Stimulated activated CD4-positive, alpha-beta T cell treated with anti-CD3 and anti-CD28 coated beads, Interleukin-2, amount 100 ng/mL, for 4 hours (primary cell): ENCODE data around the gene MAJIN.

Experiments used
- DNase-seq: peaks from one replicate; pipeline ENCODE4 v3.0.0-alpha.2; 2020; ENCODE audit warnings: low read depth

MAJIN gene

GRCh38 chr11:64932324-64932723 lies 39.6 kb downstream of the MAJIN start:
- DNase-seq = no peak

DNA sequence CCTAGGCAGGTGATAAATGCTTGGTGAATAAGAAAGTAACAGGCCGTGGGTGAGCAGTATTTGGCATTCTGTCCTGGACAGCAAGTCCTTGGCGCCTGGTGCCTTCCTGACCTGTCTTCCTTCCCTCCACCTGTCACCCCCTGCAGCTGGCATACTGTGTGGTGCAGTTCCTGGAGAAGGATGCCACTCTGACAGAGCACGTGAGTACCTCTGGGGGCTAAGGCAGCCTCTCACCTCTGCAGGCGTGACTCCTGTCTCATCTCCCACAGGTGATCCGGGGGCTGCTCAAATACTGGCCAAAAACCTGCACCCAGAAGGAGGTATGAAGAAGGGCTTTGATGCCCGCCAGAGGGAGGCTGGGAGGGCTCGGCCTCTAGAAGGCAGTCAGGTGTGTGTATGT lies 40.6 kb downstream of the MAJIN start:
- DNase-seq = no peak

- no peak for DNase-seq
Observed at GRCh38 chr11:64930340-64930739, 41.6 kb downstream of the MAJIN start.

GRCh38 chr11:64929625-64930024 lies 42.3 kb downstream of the MAJIN start:
- no peak for DNase-seq

DNA sequence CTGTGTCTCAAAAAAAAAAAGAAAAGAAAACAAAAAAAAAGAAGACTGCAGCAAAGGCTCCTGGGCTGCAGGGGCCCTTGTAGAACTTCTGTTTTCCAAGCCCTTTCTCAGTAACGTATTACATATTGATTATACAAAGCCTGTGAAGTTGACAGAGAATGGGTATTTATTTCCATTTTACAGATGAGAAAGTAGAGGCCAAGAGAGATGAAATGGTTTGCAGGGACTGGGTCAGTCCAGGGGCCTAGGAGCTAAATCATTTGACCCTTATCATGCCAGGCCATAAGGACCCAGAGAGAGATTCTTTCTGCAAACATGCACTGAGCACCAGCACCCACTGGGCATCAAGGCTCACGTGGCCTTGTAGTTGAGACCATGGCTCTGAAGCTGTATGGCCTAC lies 43.0 kb downstream of the MAJIN start:
- no peak for DNase-seq

- DNase-seq = no peak
Observed at GRCh38 chr11:64926689-64927088, 45.2 kb downstream of the MAJIN start.

DNA sequence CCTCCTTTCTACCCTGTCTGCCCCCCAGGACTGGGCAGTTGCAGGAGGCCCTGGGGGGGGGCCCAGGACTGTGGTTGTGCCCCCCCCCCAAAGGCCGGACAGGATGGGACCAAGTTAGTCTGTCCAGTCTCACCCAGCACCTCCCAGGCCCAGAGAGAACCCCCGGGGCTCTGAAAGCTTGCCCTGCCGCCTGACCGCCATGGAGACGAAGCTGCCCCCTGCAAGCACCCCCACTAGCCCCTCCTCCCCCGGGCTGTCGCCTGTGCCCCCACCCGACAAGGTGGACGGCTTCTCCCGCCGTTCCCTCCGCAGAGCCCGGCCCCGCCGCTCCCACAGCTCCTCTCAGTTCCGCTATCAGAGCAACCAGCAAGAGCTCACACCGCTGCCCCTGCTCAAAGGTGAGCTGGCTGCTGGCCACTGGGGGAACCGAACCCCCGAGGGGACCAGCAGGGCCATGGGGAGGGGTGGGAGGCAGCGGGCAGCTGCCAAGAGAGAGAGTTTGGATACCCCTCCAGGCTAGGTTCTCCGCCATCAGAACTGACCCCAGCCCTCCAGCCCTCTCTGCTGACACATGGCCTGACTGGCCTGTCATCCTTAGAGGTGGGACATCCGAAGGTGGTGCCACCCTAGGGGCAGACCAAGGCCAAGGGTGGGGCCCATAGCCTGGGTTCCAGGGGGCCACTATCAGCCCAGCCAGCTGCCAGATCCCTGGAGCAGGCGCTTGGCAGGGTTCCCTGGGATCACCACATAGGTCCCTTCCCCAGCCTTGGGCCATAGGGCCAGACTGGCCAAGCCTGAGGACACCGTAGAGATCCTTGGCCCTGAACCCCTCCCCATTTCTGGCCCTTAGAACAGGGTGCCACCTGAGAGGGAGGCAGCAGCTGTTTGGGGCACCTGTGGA lies 46.1 kb downstream of the MAJIN start:
- no peak for DNase-seq

DNA sequence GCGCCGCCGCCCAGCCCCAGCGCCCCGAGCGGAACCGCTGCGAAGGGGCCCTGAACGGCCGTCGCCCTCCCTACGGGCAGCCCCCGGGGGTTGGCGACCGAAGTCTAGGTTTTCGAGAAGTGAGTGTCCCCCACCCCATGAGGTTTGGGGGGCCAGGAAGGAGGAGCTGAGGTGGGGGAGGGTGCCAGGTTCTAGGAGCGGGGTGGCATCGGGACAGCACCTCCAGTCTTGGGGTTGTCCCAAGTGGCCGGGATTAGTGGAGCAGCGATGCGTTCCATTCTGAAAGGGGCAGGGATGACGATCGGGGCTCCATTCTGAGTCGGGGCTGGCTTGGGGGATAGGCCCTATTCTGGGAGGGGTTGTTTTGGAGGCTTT lies 47.0 kb downstream of the MAJIN start:
- DNase-seq = no peak

GRCh38 chr11:64923944-64924909 lies 47.7 kb downstream of the MAJIN start, which contains the start of gene PPP2R5B:
Gene PPP2R5B (plus strand): TSS chr11:64924689. CDS start chr11:64925735, 1,046 bp downstream.
- peak; percentile 85 for DNase-seq

GRCh38 chr11:64923151-64923661 lies 48.7 kb downstream of the MAJIN start:
- DNase-seq = no peak

DNA sequence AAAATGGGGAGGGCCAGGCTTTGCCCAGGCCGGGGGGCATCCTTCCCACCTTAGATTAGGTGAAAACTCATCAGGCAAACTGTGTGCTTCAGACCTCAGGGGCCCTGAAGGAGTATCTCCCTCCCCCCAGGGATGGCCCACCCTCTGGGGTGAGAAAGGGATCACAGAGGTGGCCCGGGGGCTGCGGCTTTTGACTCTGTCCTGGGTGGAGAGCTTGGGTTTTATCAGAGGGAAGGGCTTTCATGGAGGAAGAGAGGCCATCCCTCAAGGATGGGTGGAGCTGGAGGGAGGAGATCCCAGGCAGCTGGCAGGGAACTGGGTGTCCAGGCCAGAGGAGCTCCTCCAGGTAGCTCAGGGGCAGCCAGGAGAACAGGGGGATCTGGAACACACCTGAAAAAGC lies 50.5 kb downstream of the MAJIN start:
- DNase-seq = no peak

- DNase-seq = no peak
Observed at GRCh38 chr11:64920124-64920523, 51.8 kb downstream of the MAJIN start.

DNA sequence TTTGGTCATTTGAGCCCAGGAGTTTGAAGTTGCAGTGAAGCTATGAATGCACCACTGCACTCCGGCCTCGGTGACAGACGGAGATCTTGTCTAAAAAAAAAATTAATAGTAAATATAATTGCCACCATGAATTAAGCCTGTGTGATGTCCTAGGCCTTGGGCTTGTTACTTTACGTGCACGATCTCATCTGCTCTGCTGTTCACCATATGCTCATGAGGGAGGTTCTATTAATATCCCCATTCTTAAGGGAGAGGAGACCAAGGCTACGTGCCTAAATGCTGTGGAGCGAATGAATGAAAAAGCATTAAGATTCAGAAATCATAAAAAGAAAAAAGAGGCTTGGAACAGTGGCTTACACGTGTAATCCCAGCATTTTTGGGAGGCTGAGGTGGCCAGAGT lies 52.3 kb downstream of the MAJIN start:
- no peak for DNase-seq

DNA sequence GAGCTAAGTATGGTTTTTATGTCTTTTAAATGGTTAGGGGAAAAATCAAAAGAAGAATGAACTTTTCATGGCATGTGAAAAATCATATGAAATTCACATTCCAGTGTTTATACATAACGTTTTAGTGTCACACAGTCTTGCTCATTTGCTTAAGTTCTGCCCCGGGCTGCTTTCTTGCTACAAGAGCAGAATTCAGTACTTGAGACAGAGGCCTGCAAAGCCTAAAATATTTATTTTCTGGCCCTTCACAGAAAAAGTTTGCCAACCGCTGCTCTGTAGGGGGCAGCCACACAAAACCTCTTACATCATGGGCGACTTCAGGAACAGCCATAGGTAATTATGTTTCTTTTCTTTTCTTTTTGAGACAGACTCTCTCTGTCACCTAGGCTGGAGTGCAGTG lies 53.9 kb downstream of the MAJIN start:
- no peak for DNase-seq

GRCh38 chr11:64917663-64917995 lies 54.3 kb downstream of the MAJIN start:
- no peak for DNase-seq

DNA sequence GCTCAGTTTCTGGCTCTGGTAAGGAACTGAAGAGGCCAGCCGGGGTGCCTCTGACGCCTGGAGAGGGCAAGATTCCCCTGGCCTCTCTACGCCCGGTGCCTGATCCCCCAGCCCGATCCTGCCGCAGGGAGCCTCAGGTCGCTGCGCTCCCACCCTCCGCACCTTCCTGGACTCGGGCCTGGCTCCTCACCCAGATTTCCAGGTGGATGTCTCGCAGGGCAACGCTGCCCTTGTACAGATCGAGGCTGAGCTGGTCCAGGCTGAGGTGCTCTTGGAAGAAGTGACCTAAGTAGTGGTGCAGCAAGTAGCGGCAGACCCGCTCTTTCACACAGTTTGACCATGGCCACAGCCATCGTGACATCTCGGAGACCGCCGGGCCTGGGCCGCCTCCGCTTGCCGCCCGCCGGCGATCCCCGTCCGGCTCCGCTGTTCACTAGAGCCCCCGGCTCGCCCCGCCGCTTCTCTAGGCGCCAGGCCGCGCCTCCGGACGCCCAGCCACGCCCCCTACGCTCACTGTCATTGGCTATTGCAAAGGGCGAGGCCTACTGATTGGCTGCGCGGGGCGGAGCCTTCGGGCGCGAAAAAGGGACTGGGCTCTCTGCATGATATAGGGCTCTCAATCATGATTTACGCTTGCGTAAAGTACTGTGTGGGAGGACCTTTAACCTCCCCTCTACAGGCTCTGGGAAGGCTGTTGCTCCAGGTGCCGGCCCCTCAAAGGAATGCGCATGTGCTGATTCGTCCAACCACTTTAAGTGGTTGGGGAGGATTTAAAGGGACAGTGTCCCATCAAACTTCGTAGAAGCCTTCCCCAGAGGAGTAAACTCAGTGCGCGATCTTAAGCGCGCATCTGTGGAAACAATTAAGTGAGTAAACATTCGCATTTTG lies 54.9 kb downstream of the MAJIN start, which contains the start of gene ATG2A:
Gene ATG2A (minus strand): TSS at position 435 of the 888 bp plus-strand sequence. CDS start 74 bp downstream, at position 361.
- peak; percentile 98 for DNase-seq

DNA sequence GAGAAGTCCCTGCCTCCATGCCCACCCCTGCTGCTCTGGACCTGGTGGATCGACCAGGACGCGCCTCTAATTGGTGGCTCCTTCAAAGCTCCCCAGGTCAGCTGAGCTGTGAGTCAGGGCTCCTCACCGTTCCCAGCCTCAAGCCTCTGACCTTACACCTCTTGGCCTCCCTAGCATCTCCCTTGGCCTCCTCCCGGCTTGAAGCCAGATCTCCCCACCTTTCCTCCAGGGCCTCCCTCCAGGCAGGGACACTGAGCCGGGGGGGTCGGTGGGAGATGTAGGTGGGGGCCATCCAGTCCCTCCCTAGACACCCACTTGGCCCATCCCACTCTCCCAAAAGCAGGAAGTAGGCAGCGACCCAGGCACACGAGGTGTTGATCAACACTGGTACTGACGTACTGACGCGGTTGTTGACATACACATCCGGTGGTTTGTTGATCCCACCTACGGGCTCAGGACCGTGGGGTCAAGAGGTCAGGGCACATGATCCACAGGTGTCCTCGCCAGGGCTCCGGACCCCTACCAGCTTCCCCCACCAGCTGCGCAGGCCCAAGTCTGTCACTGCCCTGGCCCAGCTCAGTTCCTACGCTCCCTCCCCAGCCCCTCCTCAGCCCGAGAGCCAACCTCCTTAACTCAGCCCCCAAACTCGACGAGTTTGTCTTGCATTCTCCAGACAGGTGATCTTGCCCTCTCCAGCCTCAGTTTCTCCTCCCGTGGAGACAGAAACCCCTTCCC lies 55.7 kb downstream of the MAJIN start:
- DNase-seq = peak; percentile 6

- DNase-seq = no peak
Observed at GRCh38 chr11:64915376-64915887, 56.5 kb downstream of the MAJIN start.

DNA sequence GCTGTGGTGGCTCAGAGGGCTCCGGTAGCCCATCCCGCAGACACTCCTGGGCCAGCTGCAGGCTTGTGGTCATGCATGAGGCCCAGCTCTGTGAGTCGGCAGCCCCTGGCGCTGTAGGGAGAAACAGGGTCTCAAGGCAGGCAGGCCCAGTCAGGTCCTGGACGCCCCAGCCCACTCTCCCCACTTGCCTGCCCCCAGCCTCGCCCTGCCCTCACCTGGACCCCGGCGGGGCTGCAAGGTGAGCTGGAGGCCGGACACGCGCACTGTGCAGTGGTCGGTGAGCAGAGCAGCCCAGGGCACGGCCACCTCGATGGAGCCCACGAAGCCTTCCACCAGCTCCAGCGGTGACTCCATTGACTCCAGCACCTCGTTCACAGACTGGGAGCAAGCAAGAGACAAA lies 57.8 kb downstream of the MAJIN start:
- no peak for DNase-seq

DNA sequence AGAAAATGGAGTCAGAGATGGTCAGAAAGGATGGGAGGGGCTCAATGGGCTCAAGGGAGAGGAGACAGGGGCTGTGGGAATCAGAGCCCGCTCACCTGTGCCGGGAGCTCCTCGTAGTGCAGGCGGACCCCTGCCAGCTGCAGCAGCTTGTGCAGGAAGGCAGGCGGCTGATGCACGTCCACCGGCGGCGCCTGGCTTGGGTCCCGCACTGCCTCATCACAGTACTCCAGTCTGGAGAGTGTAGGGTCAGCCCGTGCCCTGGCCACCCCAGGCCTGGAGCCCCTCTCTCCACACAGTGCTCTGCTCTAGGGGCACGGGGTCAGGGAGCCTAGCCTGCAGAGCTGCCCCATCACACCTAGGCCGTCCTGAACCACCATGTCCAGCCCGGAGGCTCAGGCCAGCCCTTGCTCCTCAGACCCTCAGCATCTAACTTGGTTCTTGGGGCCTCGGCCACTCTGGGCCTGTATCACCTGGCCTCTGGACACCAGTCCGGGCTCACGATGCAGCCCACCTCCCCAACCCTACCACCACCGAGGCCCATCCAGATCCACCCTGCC lies 58.7 kb downstream of the MAJIN start:
- DNase-seq = no peak
